Activated CD8-positive, alpha-beta memory T cell treated with anti-CD3 and anti-CD28 coated beads, Interleukin-2, amount 50 U/mL, for 1 hour (primary cell): ENCODE measurements around the gene ATP6V0E2.
"Not testable (repeated sequence)": the region's sequence is repeated elsewhere in the genome, so short reads cannot be mapped to it uniquely, and the experiment has no call there.

ENCODE experiments used
- DNase-seq: peaks from one replicate; pipeline ENCODE4 v3.0.0-alpha.2; 2020; ENCODE audit errors: extremely low read depth

The ATP6V0E2 gene

GRCh38 chr7:149879766-149880637 is 6.2 kb downstream of the ATP6V0E2 start:
- DNase-seq: no peak

DNA sequence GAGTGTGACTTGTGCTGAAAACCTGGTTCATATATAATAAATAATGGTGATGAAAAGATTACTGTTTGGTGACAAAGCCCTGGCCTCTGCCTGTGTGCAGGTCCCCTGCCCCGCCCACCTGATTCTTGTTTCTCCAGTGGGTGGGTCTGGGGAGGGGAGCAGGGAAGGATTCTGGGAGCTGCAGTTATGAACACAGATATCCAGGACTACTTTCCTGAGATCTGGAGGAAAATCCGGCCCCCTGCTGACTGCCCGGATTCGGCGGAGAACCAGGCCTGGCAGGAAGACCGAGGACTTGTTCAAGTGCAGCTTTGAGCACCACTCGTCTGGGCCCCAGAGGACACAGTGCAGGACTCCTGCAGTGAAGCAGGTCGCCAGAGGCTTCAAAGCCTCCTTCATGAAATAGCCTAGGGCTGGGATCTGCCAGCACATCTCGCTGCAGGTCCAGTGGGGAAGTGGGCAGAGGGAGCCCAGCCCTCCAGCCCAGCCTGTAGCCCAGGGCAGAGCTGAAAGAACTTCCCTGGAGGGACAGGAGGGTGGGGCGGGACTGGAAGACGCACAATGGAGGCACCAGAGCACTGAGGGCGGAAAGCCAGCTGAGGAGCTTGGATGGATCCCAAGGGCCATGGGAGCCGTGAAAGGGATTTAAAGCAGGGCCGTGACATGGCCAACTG is 7.0 kb downstream of the ATP6V0E2 start:
- no peak for DNase-seq

DNA sequence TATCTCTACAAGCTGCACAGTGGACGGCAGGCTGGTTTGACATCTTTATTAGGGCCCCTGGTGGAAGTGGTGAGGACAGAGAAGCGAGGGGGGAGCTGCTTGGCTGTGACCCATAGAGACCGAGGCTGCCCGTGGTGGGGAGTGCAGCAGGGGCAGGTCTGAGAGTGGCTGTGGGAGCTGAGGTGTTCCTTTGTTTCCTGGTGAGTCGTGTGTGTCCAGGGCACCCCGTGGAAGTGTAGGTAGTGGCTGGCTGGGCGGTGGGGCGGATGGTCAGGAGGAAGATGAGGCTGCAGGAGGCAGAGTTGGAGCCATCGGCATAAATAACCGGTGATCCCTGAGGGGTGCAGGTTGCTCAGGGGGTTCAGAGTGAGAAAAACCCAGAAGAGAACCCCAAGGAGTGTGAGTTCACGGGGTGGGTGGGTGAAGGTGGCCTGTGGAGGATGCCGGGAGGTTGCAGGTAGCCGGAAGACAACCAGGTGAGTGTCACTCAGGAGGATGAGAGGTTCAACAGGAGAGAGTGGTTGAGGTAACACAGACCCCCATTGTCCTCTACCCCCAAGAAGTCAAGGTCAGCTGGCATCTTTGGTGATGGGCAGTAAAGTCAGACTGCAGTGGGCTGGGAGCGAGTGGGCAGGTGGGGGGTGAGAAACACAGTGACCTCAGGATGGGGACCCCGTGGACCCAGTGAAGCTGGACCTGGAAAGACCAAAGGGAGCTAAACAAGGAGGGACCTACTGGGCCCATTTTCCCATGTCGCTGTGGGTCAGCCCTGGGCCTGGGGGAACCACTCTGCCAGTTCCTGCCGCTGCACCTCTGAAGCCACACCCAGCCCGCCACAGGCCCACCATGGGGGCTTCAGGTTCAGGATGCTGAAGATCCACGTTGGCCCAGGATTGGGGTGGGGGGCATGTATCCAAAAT is 7.8 kb downstream of the ATP6V0E2 start:
- DNase-seq: no peak

DNA sequence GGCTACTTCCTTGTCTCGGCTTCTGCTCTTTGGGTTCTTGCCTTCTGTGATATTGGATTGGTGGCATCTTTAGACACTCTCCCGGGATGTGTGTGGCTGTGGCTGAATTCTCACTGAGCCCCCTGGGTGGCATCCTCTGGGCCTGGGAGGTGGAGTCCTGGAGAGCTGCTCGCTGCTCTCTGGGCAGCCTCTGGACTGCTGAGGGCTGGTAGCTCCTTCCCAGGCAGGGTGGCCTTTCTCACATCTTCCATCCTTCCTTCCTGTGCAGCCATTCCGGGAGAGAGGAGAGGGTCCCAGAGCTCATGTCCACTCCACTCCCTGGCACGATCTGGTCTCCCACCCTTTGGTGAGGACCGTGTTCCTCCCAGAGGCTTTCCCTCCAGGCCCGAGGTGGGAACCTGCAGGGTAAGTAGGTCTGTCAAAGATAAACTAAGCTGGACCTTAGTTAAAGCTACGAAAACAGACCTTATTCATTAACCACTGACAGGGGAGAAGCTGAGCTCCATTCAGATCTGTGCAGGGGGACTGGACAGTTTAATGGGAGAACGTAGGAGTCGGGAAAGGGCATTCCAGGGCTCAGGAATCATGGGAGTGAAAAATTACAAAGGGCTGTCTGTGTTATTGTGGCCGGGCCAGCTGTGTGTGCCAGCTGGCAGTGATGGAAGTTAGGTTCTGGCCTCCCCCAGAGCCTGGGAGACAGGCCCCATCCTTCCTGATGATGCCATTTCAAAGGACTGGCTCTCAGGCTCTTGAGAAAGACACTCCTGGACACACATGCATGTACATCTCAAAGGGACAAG is 8.7 kb downstream of the ATP6V0E2 start:
- DNase-seq: no peak

- DNase-seq: no peak
Observed at GRCh38 chr7:149883048-149883438, 9.3 kb downstream of the ATP6V0E2 start.

DNA sequence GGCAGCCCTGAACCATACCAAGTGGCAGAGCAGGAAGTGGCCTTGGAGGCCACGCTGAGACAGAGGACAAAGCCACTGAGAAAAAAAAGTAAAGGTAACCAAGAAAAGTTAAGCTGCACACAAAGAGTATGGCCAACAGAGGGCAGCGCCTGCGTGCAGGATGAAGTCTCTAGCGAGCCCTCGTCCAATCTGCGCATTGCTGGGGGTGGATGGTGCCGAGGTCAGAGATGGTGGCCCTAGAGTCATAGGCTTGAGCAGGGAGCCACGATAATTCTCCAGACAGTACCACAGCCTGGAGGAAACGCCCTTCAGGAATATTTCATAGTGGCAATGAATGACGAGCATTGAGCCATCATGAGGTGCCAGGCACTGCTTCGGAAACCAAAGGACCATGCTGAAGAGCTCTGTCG is 9.7 kb downstream of the ATP6V0E2 start:
- DNase-seq: no peak

DNA sequence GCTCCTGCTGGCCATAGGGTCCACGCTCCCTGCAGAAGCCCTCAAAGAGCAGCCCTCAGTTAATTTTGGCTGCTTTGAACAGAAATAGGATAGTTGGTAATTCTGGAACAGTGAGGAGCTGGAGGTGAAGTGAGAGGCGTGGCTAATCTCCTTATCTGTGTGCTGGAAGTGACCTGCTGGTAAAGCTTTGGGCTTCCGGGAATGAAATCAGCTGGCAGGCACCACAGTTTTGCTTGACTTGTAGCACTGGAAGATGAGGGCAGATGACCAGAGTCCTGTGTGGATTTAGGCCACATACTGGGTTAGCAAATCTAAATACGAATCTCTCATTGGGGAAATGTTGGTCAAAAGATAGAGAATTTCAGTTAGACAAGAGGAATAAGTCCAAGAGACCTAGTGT is 10.2 kb downstream of the ATP6V0E2 start:
- no peak for DNase-seq

- no peak for DNase-seq
Observed at GRCh38 chr7:149884541-149884940, 10.8 kb downstream of the ATP6V0E2 start.

DNA sequence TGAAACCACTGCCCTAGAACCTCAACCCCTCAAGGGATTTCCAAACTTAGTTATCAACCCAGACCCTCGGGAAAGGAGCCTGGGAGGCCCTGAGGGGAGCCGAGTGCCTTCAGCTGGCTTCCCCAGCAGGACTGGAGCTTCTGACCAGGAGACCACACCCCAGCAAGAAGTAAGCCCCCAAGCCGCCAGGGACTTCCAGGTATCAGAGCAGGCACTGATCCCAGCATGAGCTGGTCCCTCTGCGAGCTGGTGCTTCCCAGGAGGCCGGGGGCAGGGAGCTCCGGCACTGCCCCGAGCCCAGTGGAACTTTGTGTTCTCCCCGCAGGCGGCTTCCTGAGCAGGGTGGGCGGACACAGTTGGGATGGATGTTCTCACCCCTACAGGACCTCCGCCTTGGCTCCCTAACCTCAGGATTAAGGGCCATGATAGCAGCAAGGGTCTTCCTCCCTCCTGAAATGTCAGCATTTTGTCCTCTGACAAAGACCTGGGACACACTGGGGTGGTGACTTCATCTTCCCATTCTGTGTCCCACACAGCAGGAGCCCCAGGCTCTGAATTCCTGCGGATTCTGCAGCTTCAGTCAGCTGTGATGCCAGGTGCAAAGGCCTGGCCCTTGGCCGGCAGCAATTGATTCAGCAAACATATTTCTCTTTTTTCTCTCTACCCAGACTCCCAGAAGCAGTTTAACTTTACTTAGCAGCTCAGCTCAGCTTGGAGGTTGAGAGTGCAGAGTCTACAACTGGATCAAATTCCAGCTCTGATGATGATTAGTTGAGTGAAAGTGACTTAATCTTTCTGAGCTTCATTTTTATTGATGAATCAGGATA is 11.6 kb downstream of the ATP6V0E2 start:
- DNase-seq: no peak

- DNase-seq: no peak
Observed at GRCh38 chr7:149886018-149886415, 12.2 kb downstream of the ATP6V0E2 start.

DNA sequence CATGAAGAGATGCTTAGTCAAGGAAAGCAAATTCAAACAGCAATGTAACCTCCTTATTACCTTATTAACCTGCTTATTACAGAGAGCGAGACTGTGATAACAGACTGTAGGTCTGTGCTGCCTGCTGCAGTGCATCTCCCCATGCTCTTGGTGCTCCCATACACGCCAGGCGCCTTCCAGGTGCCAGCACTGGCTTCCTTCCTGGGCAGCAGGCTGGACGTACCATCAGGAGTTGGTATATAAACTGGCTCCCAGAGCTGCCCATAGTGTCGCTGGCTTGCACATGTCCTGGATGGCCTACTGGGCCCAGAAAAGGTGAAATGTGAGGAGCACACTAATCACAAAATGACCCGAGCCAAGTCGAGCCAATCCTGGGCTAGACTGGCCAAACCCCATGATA is 13.5 kb downstream of the ATP6V0E2 start:
- DNase-seq: no peak

DNA sequence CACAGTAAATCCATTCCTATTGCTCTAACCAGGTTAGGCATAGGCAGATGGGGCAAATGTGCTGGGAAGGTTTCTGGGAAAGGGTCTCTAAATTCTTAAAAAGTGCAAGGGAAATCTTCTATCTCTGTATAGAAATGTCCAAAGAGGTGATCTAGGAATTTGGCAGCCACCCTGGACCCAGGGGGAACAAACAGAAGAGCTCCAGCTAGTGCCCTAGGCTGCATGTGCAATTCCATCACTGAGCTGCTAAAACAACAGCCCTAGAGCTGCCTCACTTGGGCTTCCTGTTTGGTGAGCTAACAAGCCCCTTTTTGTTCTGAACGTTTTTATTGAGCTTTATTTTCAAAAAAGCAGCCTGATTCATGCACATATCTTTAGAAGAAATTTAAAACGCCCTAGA is 16.9 kb downstream of the ATP6V0E2 start:
- not testable (repeated sequence) for DNase-seq

- not testable (repeated sequence) for DNase-seq
Observed at GRCh38 chr7:149894957-149895356, 21.2 kb downstream of the ATP6V0E2 start.

GRCh38 chr7:149907776-149908376 is 34.1 kb downstream of the ATP6V0E2 start:
- not testable (repeated sequence) for DNase-seq

DNA sequence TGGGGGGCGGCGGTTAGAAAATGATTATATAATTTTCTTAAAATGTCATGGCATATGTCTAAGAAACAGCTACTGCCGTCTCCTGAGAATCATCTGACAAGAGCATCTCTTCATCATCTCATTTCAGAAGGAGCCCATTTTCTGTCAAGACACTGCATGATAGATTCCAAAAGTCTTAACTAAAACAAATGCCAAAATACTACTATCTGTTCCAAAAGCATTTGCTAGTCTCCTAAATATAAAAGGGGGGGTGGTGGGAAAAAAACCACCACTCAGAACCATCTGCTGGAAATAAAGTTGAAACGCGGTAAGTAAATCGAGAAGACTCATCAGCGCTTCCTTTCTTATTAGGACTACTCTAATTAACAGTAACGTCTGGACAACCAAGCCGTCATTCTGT is 36.5 kb downstream of the ATP6V0E2 start:
- not testable (repeated sequence) for DNase-seq

DNA sequence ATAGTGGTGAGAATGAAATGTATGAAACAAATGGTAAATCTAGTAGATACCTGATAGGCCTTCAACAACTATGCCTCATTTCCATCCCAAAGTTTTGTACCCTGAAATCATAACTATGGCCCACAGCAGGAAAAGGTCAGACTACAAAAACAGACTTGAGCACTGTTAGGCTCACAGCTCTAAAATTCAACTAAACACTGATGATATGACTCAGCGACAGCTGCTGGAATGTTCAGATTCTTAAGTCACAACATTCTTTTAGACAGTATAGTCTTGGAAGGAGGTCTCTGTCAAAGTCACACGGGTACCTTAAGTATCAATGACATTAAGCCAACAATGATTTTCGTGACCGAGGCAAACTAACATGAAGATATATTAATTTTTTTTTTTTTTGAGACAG is 38.4 kb downstream of the ATP6V0E2 start:
- DNase-seq: not testable (repeated sequence)

- not testable (repeated sequence) for DNase-seq
Observed at GRCh38 chr7:149926414-149926813, 52.6 kb downstream of the ATP6V0E2 start.
